ENCODE measurements around the gene ADAD1.

The ADAD1 gene

GRCh38 chr4:122453384-122453995, 74.7 kb downstream of the ADAD1 start:
- no peak for DNase-seq (ENCODE audit: extremely low spot score, insufficient read length, low read depth)

DNA sequence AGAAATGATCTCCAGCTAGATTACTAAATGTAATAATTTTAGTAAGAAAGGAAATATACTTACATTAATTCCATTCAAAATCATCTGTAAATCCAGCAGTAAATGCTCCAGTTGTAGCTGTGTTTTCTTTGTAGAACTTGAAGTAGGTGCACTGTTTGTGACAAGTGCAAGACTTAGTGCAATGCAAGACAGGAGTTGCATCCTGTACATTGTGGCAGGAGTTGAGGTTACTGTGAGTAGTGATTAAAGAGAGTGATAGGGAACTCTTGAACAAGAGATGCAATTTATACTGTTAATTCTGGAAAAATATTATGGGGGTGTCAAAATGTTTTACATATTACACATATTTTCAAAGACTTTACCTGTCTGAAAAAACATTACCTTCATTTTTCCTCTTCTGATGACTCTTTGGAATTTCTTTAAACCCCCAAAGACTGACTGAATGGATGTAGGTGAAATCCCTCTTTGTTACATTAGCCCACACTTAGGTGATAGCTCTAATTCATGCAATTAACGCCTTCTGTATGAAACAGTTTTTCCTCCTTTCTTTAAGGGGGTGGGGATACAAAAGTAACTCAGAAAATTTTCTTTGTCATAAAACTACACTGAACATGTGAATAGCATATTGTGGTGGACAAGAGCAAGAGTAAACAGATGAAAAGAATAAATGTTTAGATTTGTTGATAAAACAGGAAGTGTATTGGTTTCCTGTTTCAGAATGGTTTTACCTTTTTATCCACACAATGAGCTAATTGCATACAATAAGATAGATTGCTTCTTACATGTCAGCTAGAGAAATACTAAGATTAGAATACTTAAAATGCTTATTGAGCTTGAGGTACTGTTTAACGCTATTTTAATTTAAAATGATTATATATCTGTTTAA, 77.7 kb downstream of the ADAD1 start, which contains the start of gene IL2:
TSS of gene IL2 (minus strand) at position 495 of the 886 bp plus-strand sequence. CDS start at position 210, 285 bp downstream.
- no peak for DNase-seq (ENCODE audit: extremely low spot score, insufficient read length, low read depth)
- no peak for FAIRE-seq

More at GRCh38 chr4:122453384-122453995, 74.7 kb downstream of the ADAD1 start:
- FAIRE-seq, result no peak

DNA sequence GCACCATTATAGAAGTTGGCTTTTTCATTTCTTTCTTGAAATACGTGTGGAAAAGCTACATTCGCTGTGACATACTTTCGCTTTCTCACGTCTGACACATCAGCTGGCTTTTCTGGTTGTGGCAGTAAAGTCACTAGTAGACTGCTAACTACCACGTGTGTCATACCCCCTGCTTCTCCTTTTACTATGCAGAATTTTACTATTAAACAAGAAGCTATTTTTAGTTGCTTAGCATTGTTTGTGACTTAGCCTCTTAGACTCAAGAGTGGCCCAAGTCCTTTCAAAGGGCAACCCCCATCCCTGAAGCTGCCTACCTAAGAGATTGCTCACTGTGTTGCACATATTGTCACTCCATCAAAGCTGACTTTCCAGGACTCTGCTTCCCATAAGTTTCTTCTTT, 79.8 kb downstream of the ADAD1 start:
- FAIRE-seq, result no peak
- no peak for DNase-seq (ENCODE audit: extremely low spot score, insufficient read length, low read depth)

DNA sequence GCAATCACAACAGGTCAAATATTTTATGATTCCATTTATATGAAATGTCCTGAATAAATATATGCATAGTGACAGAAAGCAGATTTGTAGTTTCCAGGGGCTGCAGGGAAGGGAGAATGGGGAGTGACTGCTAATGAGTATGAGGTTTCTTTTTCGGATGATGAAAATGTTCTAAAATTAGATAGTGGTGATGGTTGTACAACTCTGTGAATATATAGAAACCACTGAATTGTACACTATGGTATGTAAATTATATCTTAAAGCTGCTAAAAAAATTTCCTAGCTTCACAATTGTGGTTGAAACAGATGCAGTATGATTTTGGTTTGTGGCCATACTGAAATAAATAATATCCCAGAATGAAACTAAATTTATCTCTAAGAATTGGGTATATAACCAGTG, 90.6 kb downstream of the ADAD1 start:
- no peak for FAIRE-seq
- no peak for DNase-seq (ENCODE audit: extremely low spot score, insufficient read length, low read depth)

GRCh38 chr4:122475233-122475632, 96.4 kb downstream of the ADAD1 start:
- FAIRE-seq (no peak), DNase-seq (ENCODE audit: extremely low spot score, insufficient read length, low read depth) (no peak)

DNA sequence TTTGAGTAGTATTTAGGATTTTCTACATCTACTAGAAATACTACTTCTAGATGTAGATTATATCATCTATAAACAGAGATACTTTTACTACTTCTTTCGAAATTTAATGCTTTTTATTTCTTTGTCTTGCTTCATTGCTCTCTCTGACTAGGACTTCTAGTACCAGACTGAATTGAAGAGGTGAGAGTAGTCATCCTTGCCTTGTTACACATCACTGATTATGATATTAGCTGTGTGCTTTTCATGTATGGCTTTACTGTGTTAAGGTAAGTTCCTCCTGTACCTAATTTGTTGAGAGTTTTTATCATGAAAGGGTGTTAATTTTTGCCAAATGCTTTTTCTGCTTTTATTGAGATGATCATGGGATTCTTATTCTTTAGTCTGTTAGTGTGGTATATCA, 97.3 kb downstream of the ADAD1 start:
- DNase-seq (ENCODE audit: extremely low spot score, insufficient read length, low read depth) (no peak), FAIRE-seq (no peak)

DNA sequence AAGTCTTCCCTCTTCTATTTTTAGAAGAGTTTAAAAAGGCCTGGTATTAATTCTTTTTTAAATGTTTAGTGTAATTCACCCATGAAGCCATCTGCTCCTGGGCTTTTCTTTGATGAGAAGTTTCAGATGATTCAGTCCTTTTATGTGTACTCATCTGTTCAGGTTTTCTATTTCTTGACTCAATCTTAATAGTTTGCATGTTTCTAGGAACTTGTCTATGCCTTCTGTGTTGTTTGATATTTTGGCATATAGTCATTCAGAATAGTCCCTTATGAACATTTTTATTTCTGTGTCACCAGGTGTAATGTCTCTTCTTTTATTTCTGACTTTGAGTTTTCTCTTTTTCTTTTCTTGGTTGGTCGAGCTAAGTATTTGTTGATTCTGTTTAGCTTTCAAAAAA, 97.9 kb downstream of the ADAD1 start:
- no peak for FAIRE-seq
- DNase-seq (ENCODE audit: extremely low spot score, insufficient read length, low read depth), result no peak
